ENCODE data around the gene KLF9.

The KLF9 gene

GRCh38 chr9:70355801-70356200, 58.7 kb downstream of the KLF9 start:
- DNase-seq (ENCODE audit: low read depth): no peak

GRCh38 chr9:70352802-70353201, 61.7 kb downstream of the KLF9 start:
- no peak for DNase-seq (ENCODE audit: low read depth)

- peak; percentile 36 for DNase-seq (ENCODE audit: low read depth)
These were observed 62.1 kb downstream of the KLF9 start for GRCh38 chr9:70352356-70352755.

DNA sequence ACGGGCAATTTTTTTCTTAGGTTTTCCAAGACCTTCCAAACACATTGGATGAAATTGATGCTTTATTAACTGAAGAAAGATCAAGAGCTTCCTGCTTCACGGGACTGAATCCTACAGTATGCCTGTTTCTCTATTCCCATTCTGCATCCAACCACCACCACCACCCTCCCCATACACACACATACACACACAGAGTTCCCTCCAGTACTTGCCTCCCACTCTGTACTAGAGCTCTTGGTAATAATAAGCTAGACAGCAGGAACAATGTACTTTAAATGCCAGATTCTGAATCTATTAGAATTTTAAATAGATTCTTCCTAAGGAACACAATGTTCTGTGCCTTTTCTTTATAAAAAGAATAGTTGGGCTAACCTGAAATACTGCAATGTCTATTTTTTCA, 67.4 kb downstream of the KLF9 start:
- no peak for DNase-seq (ENCODE audit: low read depth)

- DNase-seq (ENCODE audit: low read depth): peak; percentile 34
These were observed 73.9 kb downstream of the KLF9 start for GRCh38 chr9:70340572-70340971.

All from fibroblast of the conjunctiva (primary cell).